Measurements from ENCODE around the gene CFAP97. TPM values are rescaled to one million over a fixed set of nuclear protein-coding genes. Genes with fewer than 3 reads are reported as not detected.
"Not testable (repeated sequence)": the region's sequence is repeated elsewhere in the genome, so short reads cannot be mapped to it uniquely, and the experiment has no call there.

CFAP97 gene
- total and polyA plus RNA-seq, 9 donors, result 14.1 to 57.6 (median 38.2) TPM

GRCh38 chr4:185202984-185203485, 765 bp downstream of the CFAP97 start:
- Histone ChIP-seq H3K27ac (peak overlapping the region; percentile 94 to 97), H3K9me3 (no peaks in the 10 kb centered on the region), H3K4me1 (ENCODE audit: insufficient read depth) (peaks cover 3% of the 10 kb centered on the region), H3K4me3 (peak overlapping the region; percentile 88), H3K36me3 (no peaks in the 10 kb centered on the region), H3K27me3 (no peaks in the 10 kb centered on the region)
- DNase-seq, result peak in 1 of 5 donors; percentile 29
- no peak for TF ChIP-seq EP300 (IDR thresholded peaks at IDR 0.05)
- TF ChIP-seq POLR2A (IDR thresholded peaks at IDR 0.05), result no peak
- TF ChIP-seq CTCF (IDR thresholded peaks at IDR 0.05), result no peak
- 56 to 59% (median 56%) methylated on average over 8 of the region's 8 CpGs for WGBS, 3 donors
- intact Hi-C loops (cut with DNase I), result loop anchor here in 3 of 4 donors (5.0 to 10.0 kb wide), 3 partner anchors 192 to 382 kb away; partner anchors contain the start of genes ANKRD37 (in 3 of the 3) and LRP2BP (in 3 of the 3)

- Histone ChIP-seq H3K4me1 (ENCODE audit: insufficient read depth) (peaks cover 3% of the 10 kb centered on the region), H3K4me3 (no peak overlapping the region), H3K27me3 (no peaks in the 10 kb centered on the region), H3K9me3 (no peaks in the 10 kb centered on the region), H3K27ac (peak overlapping the region in 1 of 2 donors; percentile 97), H3K36me3 (no peaks in the 10 kb centered on the region)
- DNase-seq, result no peak
- no peak for TF ChIP-seq EP300 (IDR thresholded peaks at IDR 0.05)
- intact Hi-C loops (cut with DNase I), result loop anchor here in 3 of 4 donors (5.0 to 10.0 kb wide), 3 partner anchors 193 to 383 kb away; partner anchors contain the start of genes ANKRD37 (in 3 of the 3) and LRP2BP (in 3 of the 3)
- WGBS, 3 donors, result 42 to 48% (median 47%) methylated on average over 16 of the region's 16 CpGs
Observed at GRCh38 chr4:185201977-185202962, 1.5 kb downstream of the CFAP97 start.

GRCh38 chr4:185198189-185198588, 5.6 kb downstream of the CFAP97 start:
- not testable (repeated sequence) for H3K9me3 ChIP-seq; H3K4me1 ChIP-seq (ENCODE audit: insufficient read depth); H3K27me3 ChIP-seq; DNase-seq; H3K27ac ChIP-seq; H3K4me3 ChIP-seq; H3K36me3 ChIP-seq
- intact Hi-C loops (cut with DNase I), result loop anchor here in 1 of 4 donors (10.0 kb wide), 2 partner anchors 53 to 827 kb away; partner anchors contain the start of gene SLC25A4
- 90 to 97% (median 91%) methylated on average over 4 of the region's 4 CpGs for WGBS, 3 donors

GRCh38 chr4:185196437-185196836, 7.4 kb downstream of the CFAP97 start:
- no peaks in the 10 kb centered on the region for H3K4me1 ChIP-seq (ENCODE audit: insufficient read depth)
- H3K27me3 ChIP-seq, result no peaks in the 10 kb centered on the region
- no peak for DNase-seq
- no peaks in the 10 kb centered on the region for H3K36me3 ChIP-seq
- H3K9me3 ChIP-seq, result no peaks in the 10 kb centered on the region
- intact Hi-C loops (cut with DNase I), result loop anchor here in 1 of 4 donors (10.0 kb wide), 2 partner anchors 52 to 828 kb away; partner anchors contain the start of gene SLC25A4
- no peak overlapping the region for H3K4me3 ChIP-seq
- WGBS, 3 donors, result 96 to 99% (median 99%) methylated on average over 2 of the region's 2 CpGs
- TF ChIP-seq POLR2A (IDR thresholded peaks at IDR 0.05), result no peak
- no peak for TF ChIP-seq CTCF (IDR thresholded peaks at IDR 0.05)
- no peak for TF ChIP-seq EP300 (IDR thresholded peaks at IDR 0.05)
- H3K27ac ChIP-seq, result no peak overlapping the region

Measured in ovary (tissue), 9 donors.